ENCODE measurements around the gene KCNT1.

KCNT1 gene

GRCh38 chr9:135804581-135805421 lies 102.8 kb downstream of the KCNT1 start:
- no peak for DNase-seq

- no peak for DNase-seq
These were observed 103.5 kb downstream of the KCNT1 start for GRCh38 chr9:135805422-135806022.

GRCh38 chr9:135809166-135809565 lies 107.2 kb downstream of the KCNT1 start:
- DNase-seq, result no peak

GRCh38 chr9:135810806-135811575 lies 109.0 kb downstream of the KCNT1 start:
- no peak for DNase-seq

- no peak for DNase-seq
These were observed 109.8 kb downstream of the KCNT1 start for GRCh38 chr9:135811801-135812200.

GRCh38 chr9:135812961-135813360 lies 111.0 kb downstream of the KCNT1 start:
- DNase-seq, result no peak

- DNase-seq, result no peak
These were observed 111.8 kb downstream of the KCNT1 start for GRCh38 chr9:135813671-135814290.

- no peak for DNase-seq
These were observed 112.6 kb downstream of the KCNT1 start for GRCh38 chr9:135814421-135815095.

GRCh38 chr9:135815413-135815812 lies 113.4 kb downstream of the KCNT1 start:
- DNase-seq, result no peak

- DNase-seq, result no peak
These were observed 114.1 kb downstream of the KCNT1 start for GRCh38 chr9:135815830-135816650.

- no peak for DNase-seq
These were observed 114.6 kb downstream of the KCNT1 start for GRCh38 chr9:135816651-135816970.

GRCh38 chr9:135817951-135818717 lies 116.1 kb downstream of the KCNT1 start:
- DNase-seq, result no peak

GRCh38 chr9:135818718-135819475 lies 116.9 kb downstream of the KCNT1 start:
- no peak for DNase-seq

- DNase-seq, result no peak
These were observed 117.9 kb downstream of the KCNT1 start for GRCh38 chr9:135819905-135820304.

GRCh38 chr9:135820661-135821060 lies 118.7 kb downstream of the KCNT1 start:
- no peak for DNase-seq

- DNase-seq, result no peak
These were observed 119.1 kb downstream of the KCNT1 start for GRCh38 chr9:135821116-135821515.

- DNase-seq, result no peak
These were observed 119.9 kb downstream of the KCNT1 start for GRCh38 chr9:135821733-135822373.

- DNase-seq, result no peak
These were observed 120.4 kb downstream of the KCNT1 start for GRCh38 chr9:135822374-135822755.

- DNase-seq, result no peak
These were observed 121.1 kb downstream of the KCNT1 start for GRCh38 chr9:135823036-135823435.

All from NCI-H226 (cell line).